SK-N-SH (cell line): ENCODE results near the gene EHD1. TPM values are rescaled to one million over a fixed set of nuclear protein-coding genes. Genes with fewer than 3 reads are reported as not detected.

Source experiments
- CTCF ChIA-PET: fragments of 300-600, 350-600 bp; formaldehyde crosslinking; extraction: SDS; loops from one replicate; lab custom pipeline; 2021; lab: Yijun Ruan, JAX
- POLR2A ChIA-PET: fragments of 350-600 bp; sonication (Branson Sonifier 250); formaldehyde crosslinking; extraction: SDS; loops from one replicate; lab custom pipeline; 2020; ENCODE audit warnings: antibody characterized with exemption, inconsistent platforms; lab: Yijun Ruan, JAX
- DNase-seq: peaks from one replicate; pipeline ENCODE4 v3.0.0; 2012
- H2AFZ ChIP-seq: fragments of 200-600 bp; sonication (generic); 2 replicates; pipeline ENCODE4 v1.8.1; 2016; ENCODE audit warnings: antibody characterized with exemption, mild to moderate bottlenecking, low read depth
- H3F3A ChIP-seq: fragments of 200-600 bp; sonication (generic); replicated peaks from 2 replicates; pipeline ENCODE3; 2016; ENCODE audit warnings: antibody characterized with exemption, mild to moderate bottlenecking; ENCODE audit not compliant: insufficient read depth
- H3K27ac ChIP-seq, 2 experiments: fragments of 200-500 bp in 1 of 2; fragments of 200-600 bp in 1 of 2; sonication (Bioruptor generic) in 1 of 2; sonication (generic), shearing (Covaris generic) in 1 of 2; 2 replicates each; pipeline versions ENCODE4 v1.5.1 to v1.6.1; 2014 to 2016; ENCODE audit warnings: low read depth in 2 of 2, inconsistent platforms in 1 of 2, low read length in 1 of 2, mild to moderate bottlenecking in 1 of 2, mixed read lengths in 1 of 2
- H3K27me3 ChIP-seq: fragments of 200-600 bp; sonication (generic), shearing (Covaris generic); 2 replicates; pipeline ENCODE4 v1.6.1; 2016; ENCODE audit warnings: mixed run types; ENCODE audit not compliant: insufficient read depth
- H3K36me3 ChIP-seq, 2 experiments: fragments of 200-500 bp in 1 of 2; fragments of 200-600 bp in 1 of 2; sonication (Bioruptor generic) in 1 of 2; sonication (generic) in 1 of 2; replicated peaks in 1 of 2; 2 replicates each; pipeline versions ENCODE3 to v1.5.1; 2014 to 2016; ENCODE audit warnings: low read length in 1 of 2, mild to moderate bottlenecking in 1 of 2; ENCODE audit not compliant: insufficient read depth in 2 of 2, control insufficient read depth in 1 of 2
- H3K4me1 ChIP-seq, 2 experiments: fragments of 200-500 bp in 1 of 2; fragments of 200-600 bp in 1 of 2; sonication (Bioruptor generic) in 1 of 2; sonication (generic), shearing (Covaris generic) in 1 of 2; 2 replicates each; pipeline versions ENCODE4 v1.5.1 to v1.6.1; 2014 to 2016; ENCODE audit warnings: low read depth in 1 of 2, low read length in 1 of 2, mixed run types in 1 of 2; ENCODE audit not compliant: insufficient read depth in 2 of 2, control insufficient read depth in 1 of 2
- H3K4me2 ChIP-seq: fragments of 200-600 bp; sonication (generic), shearing (Covaris generic); 2 replicates; pipeline ENCODE4 v1.6.1; 2017; ENCODE audit warnings: mixed run types
- H3K4me3 ChIP-seq, 2 experiments: fragments of 200-500 bp in 1 of 2; fragments of 200-600 bp in 1 of 2; sonication (Bioruptor generic) in 1 of 2; sonication (generic), shearing (Covaris generic) in 1 of 2; 2 replicates each; pipeline versions ENCODE4 v1.5.1 to v1.8.1; 2014 to 2016; ENCODE audit warnings: low read depth in 2 of 2, inconsistent platforms in 1 of 2, low read length in 1 of 2, mild to moderate bottlenecking in 1 of 2, mixed read lengths in 1 of 2, moderate library complexity in 1 of 2
- H3K79me2 ChIP-seq: fragments of 200-600 bp; sonication (generic); 2 replicates; pipeline ENCODE4 v1.8.1; 2017; ENCODE audit warnings: mild to moderate bottlenecking; ENCODE audit not compliant: insufficient read depth
- H3K9ac ChIP-seq: fragments of 200-600 bp; sonication (generic); 2 replicates; pipeline ENCODE4 v1.6.1; 2017; ENCODE audit warnings: mixed run types
- H3K9me2 ChIP-seq: fragments of 200-600 bp; sonication (generic); 2 replicates; pipeline ENCODE4 v1.6.1; 2017; ENCODE audit warnings: mixed run types
- H3K9me3 ChIP-seq: fragments of 200-600 bp; sonication (generic); 2 replicates; pipeline ENCODE4 v1.6.1; 2017; ENCODE audit warnings: mixed run types, mild to moderate bottlenecking, moderate library complexity
- H4K20me1 ChIP-seq: fragments of 200-600 bp; sonication (generic); 2 replicates; pipeline ENCODE4 v1.6.1; 2017; ENCODE audit warnings: mild to moderate bottlenecking, mixed run types; ENCODE audit not compliant: insufficient read depth
- CHD2 ChIP-seq: fragments of 150-350 bp; IDR thresholded peaks from 2 replicates; pipeline ENCODE4 v1.6.1; 2018; ENCODE audit warnings: low read length; ENCODE audit not compliant: partially characterized antibody
- ELF1 ChIP-seq: IDR thresholded peaks from 2 replicates; pipeline ENCODE4 v1.4.0; 2012
- EP300 ChIP-seq, 2 experiments: IDR thresholded peaks; 2 replicates each; pipeline versions ENCODE4 v1.4.0 to v1.6.1; 2012; ENCODE audit warnings: borderline replicate concordance in 1 of 2, low read depth in 1 of 2, low read length in 1 of 2
- EZH2phosphoT487 ChIP-seq: fragments of 200-600 bp; sonication (generic); IDR thresholded peaks from 2 replicates; pipeline ENCODE4 v1.6.1; 2017; ENCODE audit warnings: low read depth, mixed run types, mild to moderate bottlenecking, antibody characterized with exemption, moderate library complexity, borderline replicate concordance
- FOSL2 ChIP-seq: IDR thresholded peaks from 2 replicates; pipeline ENCODE4 v1.4.0; 2012; ENCODE audit warnings: low read depth, mild to moderate bottlenecking, moderate library complexity, borderline replicate concordance
- GABPA ChIP-seq: IDR thresholded peaks from 2 replicates; pipeline ENCODE4 v1.4.0; 2012; ENCODE audit warnings: low read depth, mild to moderate bottlenecking
- GATA2 ChIP-seq: sonication (generic); formaldehyde crosslinking; IDR thresholded peaks from 2 replicates; pipeline ENCODE4 v1.5.0; 2020; ENCODE audit warnings: mild to moderate bottlenecking, missing genetic modification reagents
- JUND ChIP-seq: IDR thresholded peaks from 2 replicates; pipeline ENCODE4 v1.4.0; 2012
- MEF2A ChIP-seq: IDR thresholded peaks from 2 replicates; pipeline ENCODE4 v1.4.0; 2012; ENCODE audit warnings: low read depth, borderline replicate concordance
- NFIC ChIP-seq: IDR thresholded peaks from 2 replicates; pipeline ENCODE4 v1.4.0; 2012; ENCODE audit warnings: borderline replicate concordance
- RAD21 ChIP-seq: IDR thresholded peaks from 2 replicates; pipeline ENCODE4 v1.6.1; 2012; ENCODE audit warnings: mild to moderate bottlenecking, low read length
- RFX5 ChIP-seq: IDR thresholded peaks from 2 replicates; pipeline ENCODE4 v1.6.1; 2012; ENCODE audit warnings: mild to moderate bottlenecking, improper control_type of control experiment, low read length
- RXRA ChIP-seq: IDR thresholded peaks from 2 replicates; pipeline ENCODE4 v1.4.0; 2012; ENCODE audit warnings: low read depth, mild to moderate bottlenecking, borderline replicate concordance
- TEAD4 ChIP-seq: IDR thresholded peaks from 2 replicates; pipeline ENCODE4 v1.4.0; 2012; ENCODE audit warnings: mild to moderate bottlenecking, borderline replicate concordance; ENCODE audit not compliant: insufficient read depth
- WGBS: methylation state at CpG from one replicate; pipeline ENCODE4 v1.1.6; 2017; ENCODE audit warnings: low lambda C conversion rate; 5-methylcytosine and 5-hydroxymethylcytosine counted together
- polyA plus RNA-seq, 3 experiments: library from polyadenylated mRNA; depleted of rRNA; stranded (reverse); fragments of >200 nt; gene quantifications; 2 replicates each; pipeline ENCODE4 v1.2.3, GENCODE V29; 2012
- TF ChIP-seq, protein P1 (sequence below): IDR thresholded peaks from 2 replicates; pipeline ENCODE4 v1.4.0; 2012; ENCODE audit warnings: low read depth, borderline replicate concordance
- TF ChIP-seq, protein P2 (sequence below): IDR thresholded peaks from 2 replicates; pipeline ENCODE4 v1.4.0; 2012; ENCODE audit warnings: low read depth, borderline replicate concordance
- TF ChIP-seq, protein P3 (sequence below): IDR thresholded peaks from 2 replicates; pipeline ENCODE4 v1.4.0; 2012; ENCODE audit warnings: low read depth
- TF ChIP-seq, protein P4 (sequence below): fragments of 150-350 bp; IDR thresholded peaks from 2 replicates; pipeline ENCODE4 v1.6.1; 2017; ENCODE audit warnings: antibody characterized with exemption, low read length, low read depth, borderline replicate concordance
- TF ChIP-seq, protein P5 (sequence below): fragments of 200-600 bp; sonication (generic); IDR thresholded peaks from 2 replicates; pipeline ENCODE4 v1.6.1; 2017; ENCODE audit warnings: antibody characterized with exemption, mild to moderate bottlenecking, moderate library complexity
- TF ChIP-seq, protein P6 (sequence below): fragments of 150-350 bp; IDR thresholded peaks from 2 replicates; pipeline ENCODE4 v1.6.1; 2016; ENCODE audit warnings: mild to moderate bottlenecking, low read depth, low read length

The EHD1 gene
- polyA plus RNA-seq, 1 of the 3 experiments (the other 2 are of a cell fraction): 93.3 TPM

DNA sequence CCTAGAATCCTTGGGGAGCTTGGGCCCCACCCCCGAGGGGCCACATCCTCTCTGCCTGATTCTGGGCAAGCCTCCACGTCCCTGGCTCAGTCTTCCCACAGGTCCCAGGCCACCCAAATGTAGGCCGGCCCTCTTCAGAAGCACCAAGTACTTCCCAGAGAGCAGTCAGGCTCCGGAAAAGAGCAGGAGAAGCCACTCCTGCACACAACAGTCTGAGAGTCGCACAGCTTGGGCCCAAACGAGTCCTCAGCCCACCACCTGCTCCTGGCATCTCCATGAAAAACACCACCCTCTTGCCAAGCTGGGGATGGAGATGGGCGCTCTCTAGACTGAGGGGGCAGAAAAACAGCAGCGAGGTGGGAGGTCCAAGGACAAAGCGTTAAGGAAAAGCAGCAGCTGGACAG lies 15.4 kb downstream of the EHD1 start:
- Histone ChIP-seq H3K36me3 (peaks cover 7 to 11% of the 10 kb centered on the region in 2 experiments), H4K20me1 (peaks cover 61% of the 10 kb centered on the region), H3K4me1 (peaks cover 0 to 6% of the 10 kb centered on the region in 2 experiments; a peak in 1 of 4 replicates), H3F3A (peaks cover 6% of the 10 kb centered on the region), H2AFZ (no peak overlapping the region), H3K9me2 (no peaks in the 10 kb centered on the region), H3K9ac (no peak overlapping the region), H3K79me2 (peaks cover 86% of the 10 kb centered on the region), H3K4me2 (no peak overlapping the region), H3K27ac (no peak overlapping the region), H3K9me3 (no peaks in the 10 kb centered on the region), H3K27me3 (no peaks in the 10 kb centered on the region), H3K4me3 (no peak overlapping the region)
- ChIA-PET CTCF (interaction anchor here (0.9 to 5.3 kb wide), 7 partner anchors 14 to 222 kb away, joined by 3 to 40 read pairs (median 6); partner anchors contain the start of genes CDC42BPG and EHD1), POLR2A (no interaction called here)
- 89% methylated on average over 7 of the region's 9 CpGs for WGBS
- no peak for DNase-seq
- TF ChIP-seq ELF1 (no peak), RAD21 (no peak), RFX5 (no peak), GABPA (no peak), MEF2A (no peak), EP300 (IDR thresholded peaks at IDR 0.05; ENCODE audit: borderline replicate concordance in 1 of 2, low read depth in 1 of 2, low read length in 1 of 2) (no peak), EZH2phosphoT487 (no peak), FOSL2 (no peak), GATA2 (CRISPR knock-in tag) (no peak), RXRA (no peak), NFIC (no peak), JUND (no peak), TEAD4 (no peak), CHD2 (no peak)
- TF ChIP-seq, protein P1, sequence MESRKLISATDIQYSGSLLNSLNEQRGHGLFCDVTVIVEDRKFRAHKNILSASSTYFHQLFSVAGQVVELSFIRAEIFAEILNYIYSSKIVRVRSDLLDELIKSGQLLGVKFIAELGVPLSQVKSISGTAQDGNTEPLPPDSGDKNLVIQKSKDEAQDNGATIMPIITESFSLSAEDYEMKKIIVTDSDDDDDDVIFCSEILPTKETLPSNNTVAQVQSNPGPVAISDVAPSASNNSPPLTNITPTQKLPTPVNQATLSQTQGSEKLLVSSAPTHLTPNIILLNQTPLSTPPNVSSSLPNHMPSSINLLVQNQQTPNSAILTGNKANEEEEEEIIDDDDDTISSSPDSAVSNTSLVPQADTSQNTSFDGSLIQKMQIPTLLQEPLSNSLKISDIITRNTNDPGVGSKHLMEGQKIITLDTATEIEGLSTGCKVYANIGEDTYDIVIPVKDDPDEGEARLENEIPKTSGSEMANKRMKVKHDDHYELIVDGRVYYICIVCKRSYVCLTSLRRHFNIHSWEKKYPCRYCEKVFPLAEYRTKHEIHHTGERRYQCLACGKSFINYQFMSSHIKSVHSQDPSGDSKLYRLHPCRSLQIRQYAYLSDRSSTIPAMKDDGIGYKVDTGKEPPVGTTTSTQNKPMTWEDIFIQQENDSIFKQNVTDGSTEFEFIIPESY: no peak
- TF ChIP-seq, protein P2, sequence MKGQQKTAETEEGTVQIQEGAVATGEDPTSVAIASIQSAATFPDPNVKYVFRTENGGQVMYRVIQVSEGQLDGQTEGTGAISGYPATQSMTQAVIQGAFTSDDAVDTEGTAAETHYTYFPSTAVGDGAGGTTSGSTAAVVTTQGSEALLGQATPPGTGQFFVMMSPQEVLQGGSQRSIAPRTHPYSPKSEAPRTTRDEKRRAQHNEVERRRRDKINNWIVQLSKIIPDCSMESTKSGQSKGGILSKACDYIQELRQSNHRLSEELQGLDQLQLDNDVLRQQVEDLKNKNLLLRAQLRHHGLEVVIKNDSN: no peak
- TF ChIP-seq, protein P3, sequence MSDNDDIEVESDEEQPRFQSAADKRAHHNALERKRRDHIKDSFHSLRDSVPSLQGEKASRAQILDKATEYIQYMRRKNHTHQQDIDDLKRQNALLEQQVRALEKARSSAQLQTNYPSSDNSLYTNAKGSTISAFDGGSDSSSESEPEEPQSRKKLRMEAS: no peak
- TF ChIP-seq, protein P4, sequence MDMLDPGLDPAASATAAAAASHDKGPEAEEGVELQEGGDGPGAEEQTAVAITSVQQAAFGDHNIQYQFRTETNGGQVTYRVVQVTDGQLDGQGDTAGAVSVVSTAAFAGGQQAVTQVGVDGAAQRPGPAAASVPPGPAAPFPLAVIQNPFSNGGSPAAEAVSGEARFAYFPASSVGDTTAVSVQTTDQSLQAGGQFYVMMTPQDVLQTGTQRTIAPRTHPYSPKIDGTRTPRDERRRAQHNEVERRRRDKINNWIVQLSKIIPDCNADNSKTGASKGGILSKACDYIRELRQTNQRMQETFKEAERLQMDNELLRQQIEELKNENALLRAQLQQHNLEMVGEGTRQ: no peak
- TF ChIP-seq, protein P5, sequence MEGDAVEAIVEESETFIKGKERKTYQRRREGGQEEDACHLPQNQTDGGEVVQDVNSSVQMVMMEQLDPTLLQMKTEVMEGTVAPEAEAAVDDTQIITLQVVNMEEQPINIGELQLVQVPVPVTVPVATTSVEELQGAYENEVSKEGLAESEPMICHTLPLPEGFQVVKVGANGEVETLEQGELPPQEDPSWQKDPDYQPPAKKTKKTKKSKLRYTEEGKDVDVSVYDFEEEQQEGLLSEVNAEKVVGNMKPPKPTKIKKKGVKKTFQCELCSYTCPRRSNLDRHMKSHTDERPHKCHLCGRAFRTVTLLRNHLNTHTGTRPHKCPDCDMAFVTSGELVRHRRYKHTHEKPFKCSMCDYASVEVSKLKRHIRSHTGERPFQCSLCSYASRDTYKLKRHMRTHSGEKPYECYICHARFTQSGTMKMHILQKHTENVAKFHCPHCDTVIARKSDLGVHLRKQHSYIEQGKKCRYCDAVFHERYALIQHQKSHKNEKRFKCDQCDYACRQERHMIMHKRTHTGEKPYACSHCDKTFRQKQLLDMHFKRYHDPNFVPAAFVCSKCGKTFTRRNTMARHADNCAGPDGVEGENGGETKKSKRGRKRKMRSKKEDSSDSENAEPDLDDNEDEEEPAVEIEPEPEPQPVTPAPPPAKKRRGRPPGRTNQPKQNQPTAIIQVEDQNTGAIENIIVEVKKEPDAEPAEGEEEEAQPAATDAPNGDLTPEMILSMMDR: no peak
- TF ChIP-seq, protein P6, sequence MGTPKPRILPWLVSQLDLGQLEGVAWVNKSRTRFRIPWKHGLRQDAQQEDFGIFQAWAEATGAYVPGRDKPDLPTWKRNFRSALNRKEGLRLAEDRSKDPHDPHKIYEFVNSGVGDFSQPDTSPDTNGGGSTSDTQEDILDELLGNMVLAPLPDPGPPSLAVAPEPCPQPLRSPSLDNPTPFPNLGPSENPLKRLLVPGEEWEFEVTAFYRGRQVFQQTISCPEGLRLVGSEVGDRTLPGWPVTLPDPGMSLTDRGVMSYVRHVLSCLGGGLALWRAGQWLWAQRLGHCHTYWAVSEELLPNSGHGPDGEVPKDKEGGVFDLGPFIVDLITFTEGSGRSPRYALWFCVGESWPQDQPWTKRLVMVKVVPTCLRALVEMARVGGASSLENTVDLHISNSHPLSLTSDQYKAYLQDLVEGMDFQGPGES: no peak
